K562 (cell line): ENCODE measurements around the gene MED19. TPM values are rescaled to one million over a fixed set of nuclear protein-coding genes. Genes with fewer than 3 reads are reported as not detected.
A peak's percentile ranks its signal among the peaks of the same experiment; 100 is the strongest.

Experiments
- ARID2 ChIP-seq: fragments of 450-650 bp; IDR thresholded peaks from 2 replicates; pipeline ENCODE4 v1.6.1; 2017; ENCODE audit warnings: antibody characterized with exemption, mild to moderate bottlenecking
- ATF7 ChIP-seq: fragments of 450-650 bp; IDR thresholded peaks from 2 replicates; pipeline ENCODE4 v1.7.1; 2014; ENCODE audit warnings: mild to moderate bottlenecking, moderate library complexity
- CBX1 ChIP-seq: sonication (generic); IDR thresholded peaks from 2 replicates; pipeline ENCODE4 v1.6.1; 2016; ENCODE audit warnings: antibody characterized with exemption, low read depth, mild to moderate bottlenecking
- EGR1 ChIP-seq: fragments of 450-650 bp; conservative IDR thresholded peaks from 2 replicates; pipeline ENCODE4 v1.6.1; 2017; ENCODE audit warnings: mild to moderate bottlenecking
- HNRNPLL ChIP-seq: fragments of 200-400 bp; formaldehyde crosslinking; IDR thresholded peaks from 2 replicates; pipeline ENCODE4 v1.6.1; 2017; ENCODE audit warnings: low read length, low read depth, mild to moderate bottlenecking; ENCODE audit not compliant: poor library complexity, severe bottlenecking
- MLLT1 ChIP-seq, 2 experiments: fragments of 450-650 bp; IDR thresholded peaks; 2 replicates each; pipeline ENCODE4 v1.6.1; 2016
- NKRF ChIP-seq: fragments of 450-650 bp; IDR thresholded peaks from 2 replicates; pipeline ENCODE4 v1.6.1; 2016; ENCODE audit warnings: borderline replicate concordance
- POLR2H ChIP-seq: IDR thresholded peaks from 2 replicates; pipeline ENCODE4 v1.6.1; 2016; ENCODE audit warnings: missing genetic modification characterization, low read depth, mild to moderate bottlenecking, control low read depth, missing compliant biosample characterization, moderate library complexity
- PRMT5 ChIP-seq: sonication (generic); formaldehyde crosslinking; IDR thresholded peaks from 2 replicates; pipeline ENCODE4 v1.5.0; 2020; ENCODE audit warnings: missing genetic modification reagents
- TFE3 ChIP-seq: fragments of 450-650 bp; formaldehyde crosslinking; IDR thresholded peaks from 2 replicates; pipeline ENCODE4 v1.4.0; 2020; ENCODE audit warnings: mild to moderate bottlenecking, mixed read lengths
- TRIM25 ChIP-seq: fragments of 450-650 bp; IDR thresholded peaks from 2 replicates; pipeline ENCODE4 v1.7.0; 2016; ENCODE audit warnings: borderline replicate concordance
- ZNF609 ChIP-seq: sonication (generic); formaldehyde crosslinking; IDR thresholded peaks from 2 replicates; pipeline ENCODE4 v1.8.1; 2023; ENCODE audit warnings: missing genetic modification reagents, mild to moderate bottlenecking, borderline replicate concordance
- polyA plus RNA-seq, 8 experiments: library from polyadenylated mRNA; depleted of rRNA in 4 of 8; stranded (reverse) in 5 of 8; unstranded in 3 of 8; fragments of >200 nt; fragmentation: Nextera tagmentation in 2 of 8; fragmentation: Illumina TruSeq in 1 of 8; extraction: Ambion mirVana in 2 of 8; extraction: Trizol in 1 of 8; gene quantifications; 2 replicates each; pipeline versions ENCODE4 v1.2.1 to v1.2.3, GENCODE V29; 2011 to 2014; ENCODE audit warnings: inconsistent platforms in 1 of 8, missing spikeins in 1 of 8
- total RNA-seq, 7 experiments: library from RNA; depleted of rRNA in 6 of 7; stranded (reverse); fragments of >200 nt in 6 of 7; fragmentation: Illumina TruSeq in 2 of 7; extraction: Trizol in 2 of 7; gene quantifications; 2 replicates each; pipeline versions ENCODE4 v1.2.1 to v1.2.3, GENCODE V29; 2011 to 2021; ENCODE audit warnings: low replicate concordance in 1 of 7

Gene MED19
- total and polyA plus RNA-seq, 9 of the 15 experiments (the other 6 are each of a cell fraction or from before 2014, with no cell fraction given) = 7.3 to 23.5 (median 15.0) TPM

- TF ChIP-seq TRIM25 (no peak), ATF7 (0 out of 2 replicates have a peak, but pooled peaks have one; percentile 46), POLR2H (tag) (peak; percentile 82), ZNF609 (peak; percentile 79; the same call in 1 of the 2 replicates), EGR1 (no peak), CBX1 (no peak), TFE3 (CRISPR knock-in tag) (no peak), HNRNPLL (peak; percentile 40), PRMT5 (CRISPR knock-in tag) (no peak), NKRF (peak; percentile 90), MLLT1 (IDR thresholded peaks at IDR 0.05) (0 out of 4 replicates have a peak, but pooled peaks of 1 of the 2 experiments have one; percentile 69), ARID2 (no peak)
Measured at GRCh38 chr11:57712256-57713150, 488 bp upstream of the MED19 start, which contains the start of gene TMX2 (continued).
